ENCODE results near the gene IL12RB1. TPM values are rescaled to one million over a fixed set of nuclear protein-coding genes. Genes with fewer than 3 reads are reported as not detected.
A peak's percentile ranks its signal among the peaks of the same experiment; 100 is the strongest.

The IL12RB1 gene
- total and polyA plus RNA-seq, 2 of the 13 experiments (the other 11 are each of a cell fraction or from before 2014, with no cell fraction given) = 0.03 to 0.04 TPM

GRCh38 chr19:18117692-18118378 lies 31.1 kb upstream of the IL12RB1 start (continued):
- TF ChIP-seq ZNF891 (CRISPR knock-in tag; IDR thresholded peaks at IDR 0.05) = no peak
- TF ChIP-seq JDP2 (CRISPR knock-in tag; IDR thresholded peaks at IDR 0.05; ENCODE audit: borderline replicate concordance) = no peak
- TF ChIP-seq ZNF510 (CRISPR knock-in tag; IDR thresholded peaks at IDR 0.05; ENCODE audit: low read depth) = no peak
- TF ChIP-seq ZNF713 (CRISPR knock-in tag; IDR thresholded peaks at IDR 0.05) = no peak
- no peak for TF ChIP-seq ZKSCAN1 (IDR thresholded peaks at IDR 0.05; ENCODE audit: low read length)
- no peak for TF ChIP-seq ZNF225 (CRISPR knock-in tag; IDR thresholded peaks at IDR 0.05)
- no peak for TF ChIP-seq ZFP90 (CRISPR knock-in tag; IDR thresholded peaks at IDR 0.05; ENCODE audit: borderline replicate concordance)
- TF ChIP-seq NCOA1 (CRISPR knock-in tag; IDR thresholded peaks at IDR 0.05) = no peak
- TF ChIP-seq ZMYM4 (CRISPR knock-in tag; IDR thresholded peaks at IDR 0.05) = no peak
- TF ChIP-seq STAG1 (CRISPR knock-in tag; IDR thresholded peaks at IDR 0.05) = no peak
- no peak for TF ChIP-seq CHD4 (IDR thresholded peaks at IDR 0.05; ENCODE audit: borderline replicate concordance, low read length)
- no peak for TF ChIP-seq NFE2L1 (CRISPR knock-in tag; IDR thresholded peaks at IDR 0.05; ENCODE audit: borderline replicate concordance)
- peak; percentile 76 for TF ChIP-seq ZNF740 (CRISPR knock-in tag; IDR thresholded peaks at IDR 0.05)
- no peak for TF ChIP-seq ZNF512B (CRISPR knock-in tag; IDR thresholded peaks at IDR 0.05; ENCODE audit: borderline replicate concordance)
- TF ChIP-seq CENPX (CRISPR knock-in tag; IDR thresholded peaks at IDR 0.05) = no peak
- no peak for TF ChIP-seq ZNF276 (CRISPR knock-in tag; IDR thresholded peaks at IDR 0.05; ENCODE audit: low read depth)
- TF ChIP-seq ZBTB14 (CRISPR knock-in tag; IDR thresholded peaks at IDR 0.05) = peak; percentile 33
- no peak for TF ChIP-seq RELA (CRISPR knock-in tag; IDR thresholded peaks at IDR 0.05)
- TF ChIP-seq DNMT1 (CRISPR knock-in tag; IDR thresholded peaks at IDR 0.05) = no peak
- TF ChIP-seq CEBPB (IDR thresholded peaks at IDR 0.05; ENCODE audit: borderline replicate concordance, low read depth, low read length) = no peak
- no peak for TF ChIP-seq ZNF503 (CRISPR knock-in tag; IDR thresholded peaks at IDR 0.05)
- TF ChIP-seq ADNP (CRISPR knock-in tag; IDR thresholded peaks at IDR 0.05) = no peak
- TF ChIP-seq KMT2B (CRISPR knock-in tag; IDR thresholded peaks at IDR 0.05) = no peak
- peak; percentile 75 for TF ChIP-seq RFX3 (CRISPR knock-in tag; IDR thresholded peaks at IDR 0.05)
